Keratinocyte (primary cell): ENCODE measurements around the gene COX5A.
A peak's percentile ranks its signal among the peaks of the same experiment; 100 is the strongest.

Experiments used
- EZH2 ChIP-seq: IDR thresholded peaks from one replicate; pipeline ENCODE4 v1.6.1; 2012; ENCODE audit warnings: inconsistent platforms, mild to moderate bottlenecking, low read length, moderate library complexity
- TF ChIP-seq, protein P1 (sequence below), 3 experiments: IDR thresholded peaks in 1 of 3; conservative IDR thresholded peaks in 1 of 3; optimal IDR thresholded peaks in 1 of 3; 2 replicates in 2 of 3; 3 replicates in 1 of 3; pipeline versions ENCODE3 to v1.5.1; 2011; ENCODE audit warnings: low read length in 3 of 3, mild to moderate bottlenecking in 3 of 3, moderate library complexity in 2 of 3, control low read depth in 1 of 3, inconsistent platforms in 1 of 3; ENCODE audit not compliant: insufficient read depth in 2 of 3; ENCODE audit errors: extremely low read depth in 1 of 3

DNA sequence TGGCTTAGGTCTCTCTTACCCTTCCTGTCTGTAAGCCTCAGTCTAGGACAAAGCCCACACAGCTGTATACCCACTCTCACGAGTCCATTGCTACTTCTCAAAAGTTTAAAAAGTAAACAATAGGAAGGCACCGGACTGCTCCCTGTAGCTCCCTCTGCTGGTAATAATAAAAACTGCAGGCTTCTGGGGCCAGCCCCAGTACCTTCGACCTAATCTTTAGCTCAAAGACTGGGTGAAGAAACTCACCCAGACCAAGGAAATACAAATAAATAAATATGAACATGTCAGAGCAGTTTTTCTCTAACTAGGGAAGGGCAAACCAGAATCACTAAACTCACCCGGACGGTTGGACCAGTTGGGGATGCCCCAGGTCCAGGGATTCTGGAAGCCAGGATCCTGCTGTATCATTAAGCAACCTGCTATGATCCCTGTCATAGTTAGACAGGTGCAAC, 36.2 kb downstream of the COX5A start:
- TF ChIP-seq, protein P1, sequence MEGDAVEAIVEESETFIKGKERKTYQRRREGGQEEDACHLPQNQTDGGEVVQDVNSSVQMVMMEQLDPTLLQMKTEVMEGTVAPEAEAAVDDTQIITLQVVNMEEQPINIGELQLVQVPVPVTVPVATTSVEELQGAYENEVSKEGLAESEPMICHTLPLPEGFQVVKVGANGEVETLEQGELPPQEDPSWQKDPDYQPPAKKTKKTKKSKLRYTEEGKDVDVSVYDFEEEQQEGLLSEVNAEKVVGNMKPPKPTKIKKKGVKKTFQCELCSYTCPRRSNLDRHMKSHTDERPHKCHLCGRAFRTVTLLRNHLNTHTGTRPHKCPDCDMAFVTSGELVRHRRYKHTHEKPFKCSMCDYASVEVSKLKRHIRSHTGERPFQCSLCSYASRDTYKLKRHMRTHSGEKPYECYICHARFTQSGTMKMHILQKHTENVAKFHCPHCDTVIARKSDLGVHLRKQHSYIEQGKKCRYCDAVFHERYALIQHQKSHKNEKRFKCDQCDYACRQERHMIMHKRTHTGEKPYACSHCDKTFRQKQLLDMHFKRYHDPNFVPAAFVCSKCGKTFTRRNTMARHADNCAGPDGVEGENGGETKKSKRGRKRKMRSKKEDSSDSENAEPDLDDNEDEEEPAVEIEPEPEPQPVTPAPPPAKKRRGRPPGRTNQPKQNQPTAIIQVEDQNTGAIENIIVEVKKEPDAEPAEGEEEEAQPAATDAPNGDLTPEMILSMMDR (optimal IDR thresholded peaks at IDR 0.05 in 1 of 3, IDR thresholded peaks at IDR 0.05 in 1 of 3, conservative IDR thresholded peaks at IDR 0.05 in 1 of 3; ENCODE audit: extremely low read depth in 1 of 3, insufficient read depth in 2 of 3, low read length in 3 of 3), result peak; percentile 53 to 85 (median 78)
- no peak for TF ChIP-seq EZH2
